Endodermal cell (in vitro differentiated cells): ENCODE measurements around the gene DNAJB1. TPM values are rescaled to one million over a fixed set of nuclear protein-coding genes. Genes with fewer than 3 reads are reported as not detected.

Experiments used
- DNase-seq: peaks from one replicate; pipeline ENCODE4 v3.0.0-alpha.2; 2017
- H3K27ac ChIP-seq: 2 replicates; pipeline ENCODE4 v1.5.1; 2013; ENCODE audit warnings: mild to moderate bottlenecking, low read depth, low read length, moderate library complexity
- H3K27me3 ChIP-seq: 2 replicates; pipeline ENCODE4 v1.6.1; 2013; ENCODE audit warnings: mild to moderate bottlenecking, low read length, moderate library complexity; ENCODE audit not compliant: insufficient read depth, control insufficient read depth, poor library complexity, severe bottlenecking
- H3K36me3 ChIP-seq: 2 replicates; pipeline ENCODE4 v1.7.0; 2013; ENCODE audit warnings: mild to moderate bottlenecking, low read length, moderate library complexity; ENCODE audit not compliant: control insufficient read depth, insufficient read depth
- H3K4me1 ChIP-seq: one replicate; pipeline ENCODE4 v1.7.0; 2013; ENCODE audit warnings: low read length; ENCODE audit not compliant: control insufficient read depth, insufficient read depth
- H3K4me3 ChIP-seq: 2 replicates; pipeline ENCODE4 v1.5.1; 2013; ENCODE audit warnings: mild to moderate bottlenecking, low read length, moderate library complexity
- H3K9ac ChIP-seq: 2 replicates; pipeline ENCODE4 v1.6.1; 2013; ENCODE audit warnings: mild to moderate bottlenecking, low read length, moderate library complexity; ENCODE audit not compliant: poor library complexity, severe bottlenecking; ENCODE audit errors: extremely low read depth
- H3K9me3 ChIP-seq: 2 replicates; pipeline ENCODE4 v1.6.1; 2013; ENCODE audit warnings: mild to moderate bottlenecking, low read length, moderate library complexity; ENCODE audit not compliant: control insufficient read depth
- H3K27ac Mint-ChIP-seq: 2 replicates; pipeline ENCODE4 v1.8.0; 2020; ENCODE audit warnings: mixed read lengths
- H3K27me3 Mint-ChIP-seq: 2 replicates; pipeline ENCODE4 v1.8.0; 2021; ENCODE audit warnings: mild to moderate bottlenecking, mixed read lengths; ENCODE audit not compliant: insufficient read depth
- H3K36me3 Mint-ChIP-seq: 2 replicates; pipeline ENCODE4 v1.8.0; 2020; ENCODE audit warnings: low read depth, mixed read lengths
- H3K4me1 Mint-ChIP-seq: 2 replicates; pipeline ENCODE4 v1.8.0; 2020; ENCODE audit warnings: mixed read lengths
- H3K4me3 Mint-ChIP-seq: 2 replicates; pipeline ENCODE4 v1.8.0; 2020; ENCODE audit warnings: mild to moderate bottlenecking, moderate library complexity, mixed read lengths
- H3K9me3 Mint-ChIP-seq: 2 replicates; pipeline ENCODE4 v1.8.0; 2020; ENCODE audit warnings: mild to moderate bottlenecking, mixed read lengths
- CTCF ChIP-seq: fragments of 200-600 bp; sonication (generic); conservative IDR thresholded peaks from 2 replicates; pipeline ENCODE4 v1.5.0; 2021; ENCODE audit warnings: antibody characterized with exemption, mild to moderate bottlenecking
- WGBS, 2 experiments: methylation state at CpG; one replicate each; pipeline versions ENCODE4 v1.1.5 to v1.1.7; 2013; ENCODE audit warnings: missing lambda C conversion rate in 2 of 2, mixed read lengths in 1 of 2; ENCODE audit not compliant: insufficient coverage in 1 of 2, insufficient read length in 1 of 2; 5-methylcytosine and 5-hydroxymethylcytosine counted together
- total RNA-seq, 2 donors: library from RNA; stranded (reverse); fragmentation: NEBNext Ultra II Directional in 1 of 2; extraction: Animal tissue kit (Norgen Biotek cat#: 25700) in 1 of 2; gene quantifications; 2 replicates in 1 of 2; 3 replicates in 1 of 2; pipeline ENCODE4 v1.2.1, GENCODE V29; 2021

DNAJB1 gene
- total RNA-seq, 2 donors from 2014 or later: 66.1 to 70.0 TPM

GRCh38 chr19:14555918-14556661, 37.9 kb upstream of the DNAJB1 start:
- no peak for DNase-seq
- WGBS, 2 experiments: 94 to 95% methylated on average over 7 to 12 of the region's 12 CpGs
- no peak overlapping the region for H3K9ac ChIP-seq
- no peaks in the 10 kb centered on the region for H3K27me3 ChIP-seq
- H3K4me3 ChIP-seq: no peak overlapping the region
- no peaks in the 10 kb centered on the region for H3K9me3 ChIP-seq
- H3K36me3 ChIP-seq: no peaks in the 10 kb centered on the region
- H3K27ac ChIP-seq: peak overlapping the region; percentile 32
- no peaks in the 10 kb centered on the region for H3K9me3 Mint-ChIP-seq
- H3K36me3 Mint-ChIP-seq: peaks cover 4% of the 10 kb centered on the region
- H3K4me3 Mint-ChIP-seq: no peak overlapping the region
- peaks cover 14% of the 10 kb centered on the region for H3K4me1 Mint-ChIP-seq
- no peak for TF ChIP-seq CTCF
- no peaks in the 10 kb centered on the region for H3K27me3 Mint-ChIP-seq
- no peaks in the 10 kb centered on the region for H3K4me1 ChIP-seq
- H3K27ac Mint-ChIP-seq: peak overlapping the region; percentile 44

- no peak for DNase-seq
- H3K27me3 ChIP-seq: no peaks in the 10 kb centered on the region
- no peak overlapping the region for H3K4me3 ChIP-seq
- H3K36me3 ChIP-seq: no peaks in the 10 kb centered on the region
- no peaks in the 10 kb centered on the region for H3K9me3 ChIP-seq
- WGBS, 2 experiments: 70% methylated on average over 6 of the region's 6 CpGs; no CpG with 5 or more reads in 1 of the 2 experiments
- Mint-ChIP-seq H3K36me3 (peaks cover 7% of the 10 kb centered on the region), H3K9me3 (no peaks in the 10 kb centered on the region), H3K4me1 (peaks cover 10% of the 10 kb centered on the region), H3K4me3 (no peak overlapping the region), H3K27ac (no peak overlapping the region), H3K27me3 (no peaks in the 10 kb centered on the region)
- no peak overlapping the region for H3K27ac ChIP-seq
- TF ChIP-seq CTCF: peak; percentile 37
- H3K4me1 ChIP-seq: no peaks in the 10 kb centered on the region
- H3K9ac ChIP-seq: no peak overlapping the region
Observed at GRCh38 chr19:14554382-14554812, 36.2 kb upstream of the DNAJB1 start.

GRCh38 chr19:14553939-14554243, 35.7 kb upstream of the DNAJB1 start:
- Histone ChIP-seq H3K9me3 (no peaks in the 10 kb centered on the region), H3K4me1 (no peaks in the 10 kb centered on the region), H3K4me3 (no peak overlapping the region), H3K9ac (no peak overlapping the region), H3K36me3 (no peaks in the 10 kb centered on the region), H3K27me3 (no peaks in the 10 kb centered on the region), H3K27ac (no peak overlapping the region)
- 81 to 87% methylated on average over 9 of the region's 9 CpGs for WGBS, 2 experiments
- no peak overlapping the region for H3K4me3 Mint-ChIP-seq
- H3K27me3 Mint-ChIP-seq: no peaks in the 10 kb centered on the region
- no peaks in the 10 kb centered on the region for H3K9me3 Mint-ChIP-seq
- H3K36me3 Mint-ChIP-seq: peaks cover 9% of the 10 kb centered on the region
- H3K4me1 Mint-ChIP-seq: peaks cover 10% of the 10 kb centered on the region
- DNase-seq: no peak
- no peak for TF ChIP-seq CTCF
- H3K27ac Mint-ChIP-seq: peak overlapping the region; percentile 56
